ENCODE data around the gene PIEZO2.

GRCh38 chr18:11047156-11047555 lies 102.2 kb downstream of the PIEZO2 start:
- TF ChIP-seq POLR2A (IDR thresholded peaks at IDR 0.05; ENCODE audit: low read depth) (no peak), CTCF (IDR thresholded peaks at IDR 0.05) (no peak), POLR2AphosphoS5 (IDR thresholded peaks at IDR 0.05) (no peak)
